Karpas-422 (cell line): ENCODE results near the gene STOML1. TPM values are rescaled to one million over a fixed set of nuclear protein-coding genes. Genes with fewer than 3 reads are reported as not detected.

ENCODE experiments used
- DNase-seq: peaks from one replicate; pipeline ENCODE4 v3.0.0-alpha.2; 2015
- H2AFZ ChIP-seq: fragments of 200-600 bp; sonication (generic); 2 replicates; pipeline ENCODE4 v1.6.1; 2014; ENCODE audit warnings: antibody characterized with exemption, low read length, mixed read lengths
- H3K27ac ChIP-seq: fragments of 200-600 bp; sonication (generic); 2 replicates; pipeline ENCODE4 v1.5.1; 2014; ENCODE audit warnings: mild to moderate bottlenecking, low read length, moderate library complexity
- H3K27me3 ChIP-seq: fragments of 200-600 bp; sonication (generic); 2 replicates; pipeline ENCODE4 v1.6.1; 2014; ENCODE audit warnings: low read length, mixed read lengths
- H3K36me3 ChIP-seq: fragments of 200-600 bp; sonication (generic); 2 replicates; pipeline ENCODE4 v1.6.1; 2014; ENCODE audit warnings: low read length, mixed read lengths; ENCODE audit not compliant: insufficient read depth
- H3K4me1 ChIP-seq: fragments of 200-600 bp; sonication (generic); 2 replicates; pipeline ENCODE4 v1.6.1; 2014; ENCODE audit warnings: mild to moderate bottlenecking, low read length, mixed read lengths
- H3K4me2 ChIP-seq: fragments of 200-600 bp; sonication (generic); 2 replicates; pipeline ENCODE4 v1.6.1; 2014; ENCODE audit warnings: low read length, low read depth, mild to moderate bottlenecking; ENCODE audit not compliant: poor library complexity, severe bottlenecking
- H3K4me3 ChIP-seq: fragments of 200-600 bp; sonication (generic); 2 replicates; pipeline ENCODE4 v1.5.1; 2014; ENCODE audit warnings: mild to moderate bottlenecking, antibody characterized with exemption, low read length, mixed read lengths
- H3K79me2 ChIP-seq: fragments of 200-600 bp; sonication (generic); 2 replicates; pipeline ENCODE4 v1.6.1; 2014; ENCODE audit warnings: mild to moderate bottlenecking, low read length, mixed read lengths
- H3K9ac ChIP-seq: fragments of 200-600 bp; sonication (generic); 2 replicates; pipeline ENCODE4 v1.6.0; 2014; ENCODE audit warnings: low read length
- H3K9me2 ChIP-seq: fragments of 200-600 bp; sonication (generic), shearing (Covaris generic); replicated peaks from 2 replicates; pipeline ENCODE4 v1.6.0; 2014; ENCODE audit warnings: mild to moderate bottlenecking, low read length, moderate library complexity; ENCODE audit not compliant: insufficient read depth
- H3K9me3 ChIP-seq: fragments of 300-700, 200-600 bp; sonication (generic); 2 replicates; pipeline ENCODE4 v1.6.1; 2014; ENCODE audit warnings: low read length, mixed read lengths
- H4K20me1 ChIP-seq: fragments of 200-600 bp; sonication (generic); 2 replicates; pipeline ENCODE4 v1.6.1; 2014; ENCODE audit warnings: mild to moderate bottlenecking, antibody characterized with exemption, low read length, low read depth; ENCODE audit not compliant: insufficient read depth
- total RNA-seq: library from RNA; depleted of rRNA; stranded (reverse); fragments of >200 nt; shearing (Covaris generic); gene quantifications from 2 replicates; pipeline ENCODE4 v1.2.3, GENCODE V29; 2014; ENCODE audit warnings: low replicate concordance

Gene STOML1
- total RNA-seq, 1 experiment from 2014 or later = 2.3 TPM

DNA sequence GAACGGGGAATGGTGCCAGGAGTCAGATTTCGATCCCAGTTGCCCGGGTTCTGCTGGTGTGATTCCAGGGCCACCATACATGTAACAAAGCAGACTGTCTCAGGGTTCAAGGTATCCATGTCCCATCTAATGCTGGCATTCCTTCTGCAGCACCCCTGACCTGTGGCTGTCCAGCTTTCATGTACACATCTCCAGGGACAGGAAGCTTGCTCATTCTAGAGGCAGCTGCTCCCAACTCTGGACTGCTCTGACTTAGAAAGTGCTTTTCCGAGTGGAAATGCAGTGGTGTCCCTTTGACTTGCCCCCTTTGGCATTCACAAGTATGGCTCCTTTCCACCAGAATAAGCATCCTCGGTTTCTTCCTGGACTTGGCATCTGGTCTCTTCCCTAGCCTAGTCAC lies 33.3 kb upstream of the STOML1 start:
- no peak for DNase-seq
- Histone ChIP-seq H3K9me2 (no peaks in the 10 kb centered on the region), H3K4me3 (no peak overlapping the region), H2AFZ (no peak overlapping the region), H3K79me2 (peaks cover 7% of the 10 kb centered on the region), H3K9ac (no peak overlapping the region), H3K4me1 (no peaks in the 10 kb centered on the region), H3K36me3 (peaks cover 5% of the 10 kb centered on the region; the same call in 1 of the 2 replicates), H3K4me2 (no peak overlapping the region), H4K20me1 (no peaks in the 10 kb centered on the region), H3K27ac (no peak overlapping the region), H3K27me3 (no peaks in the 10 kb centered on the region), H3K9me3 (no peaks in the 10 kb centered on the region)

DNA sequence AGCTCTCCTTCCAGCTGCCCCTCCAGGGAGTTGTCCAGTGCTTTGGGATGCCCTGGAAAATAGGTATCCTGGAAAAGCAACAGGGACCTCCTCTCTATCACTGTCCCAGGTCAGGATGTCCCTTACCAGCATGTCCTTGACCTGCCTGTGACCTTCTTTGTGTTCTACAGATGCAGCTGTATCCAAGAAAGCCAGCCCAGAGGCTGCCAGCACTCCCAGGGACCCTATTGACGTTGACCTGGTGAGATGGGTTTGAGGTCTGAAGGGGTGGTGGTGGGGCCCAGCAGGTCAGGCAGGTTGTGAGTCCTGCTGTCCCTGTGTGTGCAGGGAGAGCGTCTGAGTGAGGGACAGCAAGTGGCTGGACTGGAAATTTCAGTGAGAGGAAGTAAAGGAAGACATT lies 32.6 kb upstream of the STOML1 start:
- peaks cover 13% of the 10 kb centered on the region for H3K79me2 ChIP-seq

DNA sequence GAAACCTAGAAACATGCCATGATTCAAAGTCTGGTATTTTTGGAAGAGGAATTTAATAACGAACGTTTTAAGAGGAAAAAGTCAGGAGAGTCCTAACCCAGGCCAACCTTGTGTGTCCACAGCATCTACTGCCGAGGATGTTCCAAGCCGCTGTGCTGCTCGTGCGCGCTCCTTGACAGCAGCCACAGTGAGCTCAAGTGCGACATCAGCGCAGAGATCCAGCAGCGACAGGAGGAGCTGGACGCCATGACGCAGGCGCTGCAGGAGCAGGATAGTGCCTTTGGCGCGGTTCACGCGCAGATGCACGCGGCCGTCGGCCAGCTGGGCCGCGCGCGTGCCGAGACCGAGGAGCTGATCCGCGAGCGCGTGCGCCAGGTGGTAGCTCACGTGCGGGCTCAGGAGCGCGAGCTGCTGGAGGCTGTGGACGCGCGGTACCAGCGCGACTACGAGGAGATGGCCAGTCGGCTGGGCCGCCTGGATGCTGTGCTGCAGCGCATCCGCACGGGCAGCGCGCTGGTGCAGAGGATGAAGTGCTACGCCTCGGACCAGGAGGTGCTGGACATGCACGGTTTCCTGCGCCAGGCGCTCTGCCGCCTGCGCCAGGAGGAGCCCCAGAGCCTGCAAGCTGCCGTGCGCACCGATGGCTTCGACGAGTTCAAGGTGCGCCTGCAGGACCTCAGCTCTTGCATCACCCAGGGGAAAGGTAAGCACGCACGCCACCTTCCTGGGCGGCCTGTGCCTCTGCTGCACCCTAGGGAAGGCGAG lies 30.8 kb upstream of the STOML1 start:
- no peaks in the 10 kb centered on the region for H4K20me1 ChIP-seq
- H3K36me3 ChIP-seq = peaks cover 3% of the 10 kb centered on the region; the same call in 1 of the 2 replicates
- H3K9me3 ChIP-seq = no peaks in the 10 kb centered on the region
- H3K27me3 ChIP-seq = no peaks in the 10 kb centered on the region
- peaks cover 27% of the 10 kb centered on the region for H3K79me2 ChIP-seq
- no peak overlapping the region for H3K4me2 ChIP-seq
- no peak overlapping the region for H2AFZ ChIP-seq
- no peak for DNase-seq
- no peak overlapping the region for H3K27ac ChIP-seq
- H3K9me2 ChIP-seq = no peaks in the 10 kb centered on the region
- no peak overlapping the region for H3K4me3 ChIP-seq
- no peak overlapping the region for H3K9ac ChIP-seq
- no peaks in the 10 kb centered on the region for H3K4me1 ChIP-seq

More for the DNA sequence above, 32.6 kb upstream of the STOML1 start:
- H2AFZ ChIP-seq = no peak overlapping the region
- H3K4me3 ChIP-seq = no peak overlapping the region
- H3K4me1 ChIP-seq = no peaks in the 10 kb centered on the region
- H3K4me2 ChIP-seq = no peak overlapping the region
- H3K27ac ChIP-seq = no peak overlapping the region
- no peaks in the 10 kb centered on the region for H3K9me2 ChIP-seq
- H4K20me1 ChIP-seq = no peaks in the 10 kb centered on the region
- no peak for DNase-seq
- H3K36me3 ChIP-seq = peaks cover 5% of the 10 kb centered on the region; the same call in 1 of the 2 replicates
- H3K9me3 ChIP-seq = no peaks in the 10 kb centered on the region
- H3K27me3 ChIP-seq = no peaks in the 10 kb centered on the region
- no peak overlapping the region for H3K9ac ChIP-seq

DNA sequence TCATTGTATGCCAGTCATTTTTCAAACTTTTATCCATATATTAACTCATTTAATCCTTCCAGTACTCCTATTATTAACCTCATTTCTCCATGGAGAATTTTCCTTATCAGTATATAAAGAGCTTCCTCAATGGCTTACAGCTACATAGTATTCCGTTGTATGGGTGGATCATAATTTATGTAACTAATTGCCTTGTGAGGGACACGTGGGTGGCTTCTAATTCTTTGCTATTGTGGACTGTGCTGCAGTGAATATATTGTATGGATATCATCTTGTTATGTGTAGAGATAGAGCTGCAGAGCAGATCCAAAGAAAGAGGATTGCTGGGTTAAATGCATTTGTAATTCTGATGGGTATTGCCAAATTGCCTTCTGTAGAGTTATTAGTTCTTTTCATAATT lies 27.6 kb upstream of the STOML1 start:
- no peak overlapping the region for H2AFZ ChIP-seq
- H3K9ac ChIP-seq = no peak overlapping the region
- H3K4me3 ChIP-seq = no peak overlapping the region
- H3K4me1 ChIP-seq = no peaks in the 10 kb centered on the region
- H4K20me1 ChIP-seq = no peaks in the 10 kb centered on the region
- no peaks in the 10 kb centered on the region for H3K27me3 ChIP-seq
- no peaks in the 10 kb centered on the region for H3K9me3 ChIP-seq
- no peaks in the 10 kb centered on the region; the same call in 1 of the 2 replicates for H3K36me3 ChIP-seq
- H3K9me2 ChIP-seq = no peaks in the 10 kb centered on the region
- H3K79me2 ChIP-seq = peaks cover 49% of the 10 kb centered on the region
- DNase-seq = no peak
- H3K4me2 ChIP-seq = no peak overlapping the region
- no peak overlapping the region for H3K27ac ChIP-seq

DNA sequence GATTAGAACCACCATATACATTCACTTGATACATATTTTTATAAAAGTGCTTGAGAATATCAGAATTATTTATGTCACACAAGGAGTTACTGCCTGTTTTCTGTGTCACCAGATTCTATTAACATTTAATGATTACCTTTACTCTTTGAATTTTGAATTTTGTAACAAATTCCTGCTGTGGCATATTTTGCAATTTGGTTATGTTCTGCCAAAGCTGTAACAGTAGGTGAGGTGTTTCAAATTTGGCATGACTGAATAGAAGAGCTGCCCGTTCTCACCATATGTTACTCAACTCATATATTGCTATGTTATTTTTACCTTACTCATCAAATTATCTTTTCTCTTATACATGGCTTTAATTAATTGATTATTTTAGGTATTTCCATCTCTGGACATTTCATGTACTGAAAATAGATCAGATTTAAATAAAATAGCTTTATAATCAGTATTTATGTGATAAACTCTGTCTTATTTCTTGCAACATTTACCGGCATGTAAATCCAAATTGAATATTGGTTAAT lies 21.3 kb upstream of the STOML1 start:
- Histone ChIP-seq H3K4me3 (no peak overlapping the region), H3K27me3 (no peaks in the 10 kb centered on the region), H3K79me2 (peaks cover 77% of the 10 kb centered on the region), H3K9me3 (no peaks in the 10 kb centered on the region), H4K20me1 (no peaks in the 10 kb centered on the region), H3K36me3 (peaks cover 12% of the 10 kb centered on the region), H3K4me2 (no peak overlapping the region), H3K27ac (no peak overlapping the region), H3K9me2 (no peaks in the 10 kb centered on the region), H2AFZ (no peak overlapping the region), H3K4me1 (no peaks in the 10 kb centered on the region), H3K9ac (no peak overlapping the region)
- no peak for DNase-seq

DNA sequence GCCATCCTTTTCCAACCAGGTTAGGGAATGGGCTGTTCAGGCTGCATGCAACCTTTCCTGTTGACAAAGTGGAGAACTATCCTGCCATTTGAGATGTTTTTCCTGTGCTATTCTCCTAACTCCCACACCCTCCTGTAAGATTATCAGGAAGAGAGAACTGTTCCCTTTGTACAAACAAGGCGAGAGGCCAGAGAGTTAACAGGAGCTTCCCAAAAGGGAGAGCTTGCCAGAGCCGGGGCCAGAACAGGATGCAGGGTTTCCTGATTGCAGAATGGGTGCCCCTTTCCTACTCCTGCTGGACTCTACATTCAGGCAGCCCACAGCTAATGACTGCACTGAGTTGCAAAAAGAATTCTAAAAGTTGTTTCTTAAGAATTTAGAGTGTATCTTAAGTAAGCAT lies 19.5 kb upstream of the STOML1 start:
- Histone ChIP-seq H3K4me1 (peaks cover 13% of the 10 kb centered on the region), H3K79me2 (peaks cover 85% of the 10 kb centered on the region), H3K9ac (no peak overlapping the region), H3K27ac (no peak overlapping the region), H3K36me3 (peaks cover 17% of the 10 kb centered on the region), H3K27me3 (no peaks in the 10 kb centered on the region), H2AFZ (no peak overlapping the region), H3K9me3 (no peaks in the 10 kb centered on the region), H4K20me1 (no peaks in the 10 kb centered on the region), H3K4me2 (no peak overlapping the region), H3K4me3 (no peak overlapping the region), H3K9me2 (no peaks in the 10 kb centered on the region)
- no peak for DNase-seq

DNA sequence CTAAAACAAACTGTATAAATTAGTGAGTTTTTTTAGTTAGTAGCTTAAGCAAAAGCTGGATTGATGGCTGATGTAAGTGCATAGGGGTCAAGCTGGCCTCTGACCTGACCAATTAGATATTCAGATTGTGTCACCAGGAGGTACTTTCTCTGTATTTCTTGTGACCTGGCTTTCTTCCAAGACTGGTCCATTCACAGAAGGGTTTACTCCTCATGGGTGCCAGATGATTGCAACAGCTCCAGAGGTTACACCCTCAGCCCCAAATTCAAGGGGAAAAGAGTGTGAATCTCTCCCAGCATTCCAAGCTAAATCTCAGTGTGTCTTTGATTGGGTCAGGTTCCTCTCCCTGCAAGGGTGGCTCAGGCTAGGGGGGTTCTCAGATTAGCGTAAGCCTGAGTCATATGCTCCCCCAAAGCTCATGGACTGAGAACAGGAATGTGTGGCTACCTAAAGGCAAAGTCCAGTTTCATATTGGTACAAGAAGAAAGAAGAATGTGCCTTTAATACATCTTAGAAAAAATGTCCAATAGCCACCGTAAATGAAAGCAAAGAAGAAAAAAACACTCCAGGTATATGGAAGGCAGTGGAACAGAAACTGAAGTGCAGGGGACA lies 18.9 kb upstream of the STOML1 start:
- H2AFZ ChIP-seq = no peak overlapping the region
- H4K20me1 ChIP-seq = no peaks in the 10 kb centered on the region
- peaks cover 19% of the 10 kb centered on the region for H3K36me3 ChIP-seq
- H3K4me3 ChIP-seq = no peak overlapping the region
- H3K9me2 ChIP-seq = no peaks in the 10 kb centered on the region
- no peaks in the 10 kb centered on the region for H3K9me3 ChIP-seq
- peaks cover 16% of the 10 kb centered on the region for H3K4me1 ChIP-seq
- no peaks in the 10 kb centered on the region for H3K27me3 ChIP-seq
- DNase-seq = no peak
- H3K9ac ChIP-seq = no peak overlapping the region
- peaks cover 86% of the 10 kb centered on the region for H3K79me2 ChIP-seq
- H3K4me2 ChIP-seq = no peak overlapping the region
- H3K27ac ChIP-seq = no peak overlapping the region

DNA sequence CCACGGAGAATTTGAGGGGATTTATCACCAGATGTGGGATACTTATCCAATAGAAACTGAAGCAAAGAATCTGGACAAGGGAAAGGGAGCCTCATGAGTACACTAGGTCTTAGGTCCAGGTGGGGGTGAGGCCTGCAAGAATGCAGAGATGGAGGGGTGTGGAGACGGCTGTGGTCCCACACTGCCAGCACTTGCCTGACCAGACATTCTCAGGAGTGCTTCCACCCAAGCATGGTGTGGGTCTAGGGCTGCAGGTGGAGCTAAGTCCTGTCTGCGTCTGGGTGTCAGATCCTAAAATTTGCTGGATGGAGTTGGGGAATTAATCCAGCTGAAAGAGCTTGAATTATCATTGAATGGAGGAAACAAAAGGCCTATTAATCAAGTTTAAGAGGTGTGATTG lies 16.8 kb upstream of the STOML1 start:
- Histone ChIP-seq H3K27me3 (no peaks in the 10 kb centered on the region), H3K9ac (no peak overlapping the region), H4K20me1 (no peaks in the 10 kb centered on the region), H3K79me2 (peaks cover 89% of the 10 kb centered on the region), H3K9me3 (no peaks in the 10 kb centered on the region), H2AFZ (no peak overlapping the region), H3K4me1 (peaks cover 16% of the 10 kb centered on the region), H3K27ac (no peak overlapping the region), H3K4me3 (no peak overlapping the region), H3K9me2 (no peaks in the 10 kb centered on the region), H3K36me3 (peaks cover 26% of the 10 kb centered on the region), H3K4me2 (no peak overlapping the region)
- no peak for DNase-seq
